H1 (cell line): ENCODE measurements around the gene GPR31. TPM values are rescaled to one million over a fixed set of nuclear protein-coding genes. Genes with fewer than 3 reads are reported as not detected.

Experiments
- CTCF ChIA-PET: fragments of 300-600 bp; sonication (Branson Sonifier 250); formaldehyde crosslinking; loops from one replicate; lab custom pipeline; 2021; ENCODE audit not compliant: partially characterized antibody; lab: Charles Lee
- POLR2A ChIA-PET: fragments of 300-600 bp; sonication (Branson Sonifier 250); formaldehyde crosslinking; loops from one replicate; lab custom pipeline; 2021; ENCODE audit warnings: inconsistent platforms; ENCODE audit not compliant: partially characterized antibody; lab: Charles Lee
- DNase-seq, 2 experiments: peaks; one replicate each; pipeline versions ENCODE4 v3.0.0 to v3.0.0-alpha.2; 2010 to 2022; ENCODE audit warnings: low spot score in 2 of 2, low read depth in 1 of 2, mixed read lengths in 1 of 2
- FAIRE-seq: peaks from 2 replicates; lab custom pipeline; 2011; peaks lifted over from hg19 to GRCh38; lab: Jason Lieb, UNC
- H2AFZ ChIP-seq: 2 replicates; pipeline ENCODE4 v1.8.1; 2012; ENCODE audit warnings: low read length, inconsistent platforms
- H2AK5ac ChIP-seq: 2 replicates; pipeline ENCODE4 v1.6.1; 2013; ENCODE audit warnings: low read depth, low read length
- H2BK120ac ChIP-seq: replicated peaks from 2 replicates; pipeline ENCODE3; 2013; ENCODE audit warnings: low read depth, low read length, inconsistent platforms
- H2BK12ac ChIP-seq: 2 replicates; pipeline ENCODE4 v1.6.1; 2013; ENCODE audit warnings: low read depth, low read length
- H2BK15ac ChIP-seq: 2 replicates; pipeline ENCODE4 v1.6.1; 2013; ENCODE audit warnings: low read length
- H2BK20ac ChIP-seq: 2 replicates; pipeline ENCODE4 v1.6.1; 2013; ENCODE audit warnings: low read length
- H2BK5ac ChIP-seq: 2 replicates; pipeline ENCODE4 v1.6.1; 2013; ENCODE audit warnings: low read depth, low read length
- H3K14ac ChIP-seq: 2 replicates; pipeline ENCODE4 v1.6.1; 2013; ENCODE audit warnings: inconsistent platforms; ENCODE audit not compliant: insufficient read length
- H3K18ac ChIP-seq: 2 replicates; pipeline ENCODE4 v1.6.1; 2013; ENCODE audit warnings: low read length; ENCODE audit errors: extremely low read depth
- H3K23ac ChIP-seq: 2 replicates; pipeline ENCODE4 v1.6.1; 2013; ENCODE audit warnings: inconsistent platforms; ENCODE audit not compliant: insufficient read length
- H3K23me2 ChIP-seq: 2 replicates; pipeline ENCODE4 v1.6.1; 2013; ENCODE audit warnings: low read depth, low read length
- H3K27ac ChIP-seq: 2 replicates; pipeline ENCODE4 v1.6.1; 2011; ENCODE audit warnings: low read depth, low read length, inconsistent platforms
- H3K27me3 ChIP-seq, 4 experiments: replicated peaks in 1 of 4; 1 replicate in 1 of 4; 2 replicates in 3 of 4; pipeline versions ENCODE4 v1.6.1 to v1.8.1; 2011 to 2013; ENCODE audit warnings: low read length in 3 of 4, mild to moderate bottlenecking in 3 of 4, inconsistent platforms in 2 of 4, mixed read lengths in 2 of 4, moderate library complexity in 1 of 4; ENCODE audit not compliant: control insufficient read depth in 3 of 4, insufficient read depth in 3 of 4; ENCODE audit errors: extremely low read depth in 1 of 4
- H3K36me3 ChIP-seq, 4 experiments: 2 replicates each; pipeline versions ENCODE4 v1.6.1 to v1.8.1; 2011 to 2013; ENCODE audit warnings: mild to moderate bottlenecking in 4 of 4, low read length in 3 of 4, moderate library complexity in 2 of 4, control low read depth in 1 of 4, inconsistent platforms in 1 of 4; ENCODE audit not compliant: insufficient read depth in 4 of 4, control insufficient read depth in 2 of 4
- H3K4ac ChIP-seq: replicated peaks from 2 replicates; pipeline ENCODE3; 2013; ENCODE audit warnings: low read length, low read depth, mixed read lengths, inconsistent platforms; ENCODE audit not compliant: insufficient read length
- H3K4me1 ChIP-seq, 4 experiments: replicated peaks in 1 of 4; 1 replicate in 1 of 4; 2 replicates in 3 of 4; pipeline versions ENCODE4 v1.6.1 to v1.8.1; 2011 to 2013; ENCODE audit warnings: low read length in 3 of 4, inconsistent platforms in 2 of 4, mixed read lengths in 1 of 4; ENCODE audit not compliant: insufficient read depth in 4 of 4, control insufficient read depth in 3 of 4
- H3K4me2 ChIP-seq, 2 experiments: 2 replicates each; pipeline versions ENCODE4 v1.6.1 to v1.8.1; 2011 to 2013; ENCODE audit warnings: low read depth in 2 of 2, low read length in 2 of 2, control low read depth in 1 of 2, inconsistent platforms in 1 of 2, mild to moderate bottlenecking in 1 of 2; ENCODE audit not compliant: insufficient read depth in 1 of 2
- H3K4me3 ChIP-seq, 4 experiments: fragments of 200-600, 300-600 bp in 1 of 4; sonication (generic), shearing (Covaris generic), sonication (Bioruptor Twin) in 1 of 4; 2 replicates each; pipeline versions ENCODE4 v1.5.1 to v1.8.1; 2011 to 2016; ENCODE audit warnings: low read length in 4 of 4, low read depth in 3 of 4, control low read depth in 2 of 4, inconsistent platforms in 2 of 4, mild to moderate bottlenecking in 2 of 4, mixed read lengths in 1 of 4, moderate library complexity in 1 of 4; ENCODE audit not compliant: insufficient read depth in 2 of 4; ENCODE audit errors: extremely low read depth in 1 of 4
- H3K56ac ChIP-seq: replicated peaks from 2 replicates; pipeline ENCODE3; 2013; ENCODE audit warnings: low read depth, mild to moderate bottlenecking, mixed read lengths, low read length, inconsistent platforms; ENCODE audit not compliant: insufficient read length
- H3K79me1 ChIP-seq: 2 replicates; pipeline ENCODE4 v1.6.1; 2013; ENCODE audit warnings: low read depth, low read length, control low read depth
- H3K79me2 ChIP-seq, 2 experiments: 2 replicates each; pipeline versions ENCODE4 v1.6.1 to v1.8.1; 2012 to 2013; ENCODE audit warnings: low read length in 2 of 2, mild to moderate bottlenecking in 2 of 2, inconsistent platforms in 1 of 2; ENCODE audit not compliant: insufficient read depth in 2 of 2, control insufficient read depth in 1 of 2
- H3K9ac ChIP-seq, 4 experiments: replicated peaks in 1 of 4; 1 replicate in 1 of 4; 2 replicates in 3 of 4; pipeline versions ENCODE4 v1.6.1 to v1.8.1; 2011 to 2013; ENCODE audit warnings: low read depth in 3 of 4, low read length in 3 of 4, control low read depth in 2 of 4, mild to moderate bottlenecking in 2 of 4, moderate library complexity in 2 of 4, inconsistent platforms in 1 of 4; ENCODE audit errors: extremely low read depth in 1 of 4
- H3K9me3 ChIP-seq, 2 experiments: 2 replicates each; pipeline versions ENCODE4 v1.6.1 to v1.8.1; 2012 to 2013; ENCODE audit warnings: mild to moderate bottlenecking in 2 of 2, moderate library complexity in 2 of 2, control low read depth in 1 of 2, inconsistent platforms in 1 of 2, low read depth in 1 of 2, low read length in 1 of 2, mixed read lengths in 1 of 2; ENCODE audit not compliant: insufficient read depth in 2 of 2
- H4K20me1 ChIP-seq, 2 experiments: replicated peaks in 1 of 2; 2 replicates each; pipeline versions ENCODE3 to v1.8.1; 2011 to 2013; ENCODE audit warnings: inconsistent platforms in 2 of 2, low read length in 2 of 2, mild to moderate bottlenecking in 1 of 2; ENCODE audit not compliant: insufficient read depth in 2 of 2, control insufficient read depth in 1 of 2
- H4K5ac ChIP-seq: 2 replicates; pipeline ENCODE4 v1.6.1; 2013; ENCODE audit warnings: low read length, low read depth, mixed read lengths, inconsistent platforms; ENCODE audit not compliant: insufficient read length
- H4K8ac ChIP-seq: 2 replicates; pipeline ENCODE4 v1.8.0; 2013; ENCODE audit warnings: mild to moderate bottlenecking, moderate library complexity, low read length, inconsistent platforms; ENCODE audit not compliant: insufficient read depth; ENCODE audit errors: extremely low read depth
- H4K91ac ChIP-seq: replicated peaks from 2 replicates; pipeline ENCODE3; 2013; ENCODE audit warnings: low read length, mixed read lengths, inconsistent platforms; ENCODE audit not compliant: insufficient read length
- CTBP2 ChIP-seq: IDR thresholded peaks from 2 replicates; pipeline ENCODE4 v1.7.0; 2011; ENCODE audit warnings: borderline replicate concordance, mild to moderate bottlenecking, moderate library complexity, mixed read lengths, low read length; ENCODE audit not compliant: insufficient read depth, insufficient read length
- FOSL1 ChIP-seq: IDR thresholded peaks from 2 replicates; pipeline ENCODE4 v1.6.1; 2011; ENCODE audit warnings: mild to moderate bottlenecking, low read depth, low read length, moderate library complexity; ENCODE audit not compliant: insufficient read depth
- GTF2F1 ChIP-seq: IDR thresholded peaks from 2 replicates; pipeline ENCODE4 v1.6.1; 2012; ENCODE audit warnings: low read depth, low read length, improper control_type of control experiment, borderline replicate concordance
- HDAC2 ChIP-seq, 2 experiments: fragments of 300-600 bp in 1 of 2; sonication (generic) in 1 of 2; IDR thresholded peaks; 2 replicates each; pipeline ENCODE4 v1.6.1; 2011 to 2012; ENCODE audit warnings: low read depth in 2 of 2, low read length in 2 of 2, mild to moderate bottlenecking in 2 of 2, moderate library complexity in 2 of 2, borderline replicate concordance in 1 of 2, inconsistent platforms in 1 of 2
- KDM5A ChIP-seq: fragments of 200-600 bp; IDR thresholded peaks from 2 replicates; pipeline ENCODE4 v1.7.1; 2012; ENCODE audit warnings: mild to moderate bottlenecking, low read length, inconsistent platforms, mixed read lengths
- MAFK ChIP-seq: IDR thresholded peaks from 2 replicates; pipeline ENCODE4 v1.6.1; 2012; ENCODE audit warnings: low read depth, mild to moderate bottlenecking, improper control_type of control experiment, low read length
- POU5F1 ChIP-seq: IDR thresholded peaks from 2 replicates; pipeline ENCODE4 v1.6.1; 2011; ENCODE audit warnings: low read depth, mild to moderate bottlenecking, low read length, moderate library complexity
- RBBP5 ChIP-seq: IDR thresholded peaks from 2 replicates; pipeline ENCODE4 v1.7.1; 2012; ENCODE audit warnings: low read depth, mild to moderate bottlenecking, inconsistent platforms, low read length, moderate library complexity, borderline replicate concordance
- RFX5 ChIP-seq: IDR thresholded peaks from 2 replicates; pipeline ENCODE4 v1.6.1; 2011; ENCODE audit warnings: low read depth, low read length, improper control_type of control experiment, borderline replicate concordance
- SIN3A ChIP-seq, 2 experiments: IDR thresholded peaks in 1 of 2; conservative IDR thresholded peaks in 1 of 2; 2 replicates each; pipeline ENCODE4 v1.6.1; 2011 to 2012; ENCODE audit warnings: low read length in 2 of 2, improper control_type of control experiment in 1 of 2, low read depth in 1 of 2, mild to moderate bottlenecking in 1 of 2
- TAF1 ChIP-seq: IDR thresholded peaks from 2 replicates; pipeline ENCODE4 v1.6.1; 2011; ENCODE audit warnings: mild to moderate bottlenecking, low read depth, low read length
- YY1 ChIP-seq: IDR thresholded peaks from 2 replicates; pipeline ENCODE4 v1.6.1; 2011; ENCODE audit warnings: low read depth, mild to moderate bottlenecking, low read length
- WGBS, 2 experiments: shearing (Covaris generic) in 1 of 2; methylation state at CpG; one replicate each; pipeline versions ENCODE4 v1.1.6 to v1.1.7; 2013 to 2015; ENCODE audit warnings: low lambda C conversion rate in 2 of 2, mixed read lengths in 2 of 2, inconsistent platforms in 1 of 2, low coverage in 1 of 2, missing lambda C conversion rate in 1 of 2; ENCODE audit not compliant: insufficient replicate concordance in 2 of 2, insufficient coverage in 1 of 2, insufficient read length in 1 of 2; ENCODE audit errors: extremely low coverage in 1 of 2, missing lambda C conversion rate in 1 of 2; 5-methylcytosine and 5-hydroxymethylcytosine counted together
- polyA plus RNA-seq, 7 experiments: library from polyadenylated mRNA; depleted of rRNA in 3 of 7; stranded (reverse) in 5 of 7; unstranded in 2 of 7; fragments of >200 nt in 5 of 7; fragments of 200-250 nt in 2 of 7; gene quantifications; 1 replicate in 5 of 7; 2 replicates in 1 of 7; 4 replicates in 1 of 7; pipeline versions ENCODE4 v1.2.1 to v1.2.3, GENCODE V29; 2011 to 2013; ENCODE audit warnings: missing spikeins in 2 of 7, mixed read lengths in 2 of 7
- total RNA-seq: library from RNA; stranded (reverse); fragmentation: NEBNext Ultra II Directional; extraction: Animal tissue kit (Norgen Biotek cat#: 25700); gene quantifications from 2 replicates; pipeline ENCODE4 v1.2.1, GENCODE V29; 2021

The GPR31 gene
- total and polyA plus RNA-seq, 2 of the 8 experiments (the other 6 are each of a cell fraction or from before 2014, with no cell fraction given), result not detected

GRCh38 chr6:167146977-167147376 is 10.8 kb downstream of the GPR31 start:
- 3% methylated on average over 16 of the region's 16 CpGs; no CpG with 5 or more reads in 1 of the 2 experiments for WGBS, 2 experiments
- POLR2A ChIA-PET, result interaction anchor here (0.8 to 1.7 kb wide), 2 partner anchors 13 to 16 kb away, joined by 3 to 14 read pairs; no protein-coding TSS in a partner anchor
- TF ChIP-seq RBBP5 (0 out of 2 replicates have a peak, but pooled peaks have one; percentile 62), POU5F1 (0 out of 2 replicates have a peak, but pooled peaks have one; percentile 5), KDM5A (no peak), HDAC2 (IDR thresholded peaks at IDR 0.05; ENCODE audit: borderline replicate concordance in 1 of 2, low read depth in 2 of 2, low read length in 2 of 2) (peak; percentile 69 to 71; a peak in 2 of 4 replicates), GTF2F1 (no peak), SIN3A (conservative IDR thresholded peaks at IDR 0.05 in 1 of 2, IDR thresholded peaks at IDR 0.05 in 1 of 2; ENCODE audit: low read depth in 1 of 2, low read length in 2 of 2) (0 out of 4 replicates have a peak, but pooled peaks of 1 of the 2 experiments have one; percentile 48), FOSL1 (no peak), YY1 (0 out of 2 replicates have a peak, but pooled peaks have one; percentile 65), RFX5 (no peak), MAFK (no peak), CTBP2 (peak; percentile 94), TAF1 (0 out of 2 replicates have a peak, but pooled peaks have one; percentile 47)

More at GRCh38 chr6:167146977-167147376, 10.8 kb downstream of the GPR31 start:
- Histone ChIP-seq H3K36me3 (no peaks in the 10 kb centered on the region), H3K4me1 (peaks cover 8 to 23% (median 18%) of the 10 kb centered on the region in 4 experiments), H3K14ac (no peak overlapping the region), H2AK5ac (no peak overlapping the region), H2BK20ac (peak overlapping the region; percentile 92), H4K8ac (no peak overlapping the region), H2BK15ac (no peak overlapping the region; the same call in 1 of the 2 replicates), H3K23ac (no peak overlapping the region), H3K56ac (no peak overlapping the region), H3K4me2 (peak overlapping the region; percentile 43 to 59), H2BK120ac (peak overlapping the region; percentile 88), H2BK5ac (peak overlapping the region; percentile 89; the same call in 1 of the 2 replicates), H3K27ac (peak overlapping the region; percentile 4; the same call in 1 of the 2 replicates), H4K91ac (peak overlapping the region; percentile 84), H3K79me1 (no peaks in the 10 kb centered on the region), H3K27me3 (peaks cover 0 to 3% (median 0%) of the 10 kb centered on the region in 4 experiments; a peak in 3 of 7 replicates), H2BK12ac (peak overlapping the region; percentile 84), H2AFZ (no peak overlapping the region), H4K5ac (peak overlapping the region; percentile 5), H3K18ac (peak overlapping the region; percentile 82), H3K23me2 (0 out of 2 replicates have a peak, but pooled peaks cover 4% of the 10 kb centered on the region), H3K4me3 (peak overlapping the region in 1 of 4 experiments; percentile 41; a peak in 3 of 8 replicates), H3K9ac (no peak overlapping the region), H3K79me2 (no peaks in the 10 kb centered on the region), H3K4ac (peak overlapping the region; percentile 30), H4K20me1 (no peaks in the 10 kb centered on the region), H3K9me3 (peaks cover 6 to 12% of the 10 kb centered on the region in 2 experiments; a peak in 3 of 4 replicates)
- FAIRE-seq, result no peak
- CTCF ChIA-PET, result interaction anchor here (1.2 to 2.8 kb wide), 3 partner anchors 14 to 374 kb away, joined by 4 to 13 read pairs (median 4); no protein-coding TSS in a partner anchor
- peak; percentile 61 to 74 for DNase-seq
